GM21447 (cell line): ENCODE data around the gene MAGOHB.
"Not testable (repeated sequence)": the region's sequence is repeated elsewhere in the genome, so short reads cannot be mapped to it uniquely, and the experiment has no call there.

Experiments
- ATAC-seq: cut with Tn5 transposase; IDR thresholded peaks from one replicate; pipeline ENCODE4 v1.9.1; 2021; ENCODE audit not compliant: unreplicated experiment

MAGOHB gene

GRCh38 chr12:10612984-10613348, 443 bp downstream of the MAGOHB start:
- ATAC-seq: peak; percentile 11

DNA sequence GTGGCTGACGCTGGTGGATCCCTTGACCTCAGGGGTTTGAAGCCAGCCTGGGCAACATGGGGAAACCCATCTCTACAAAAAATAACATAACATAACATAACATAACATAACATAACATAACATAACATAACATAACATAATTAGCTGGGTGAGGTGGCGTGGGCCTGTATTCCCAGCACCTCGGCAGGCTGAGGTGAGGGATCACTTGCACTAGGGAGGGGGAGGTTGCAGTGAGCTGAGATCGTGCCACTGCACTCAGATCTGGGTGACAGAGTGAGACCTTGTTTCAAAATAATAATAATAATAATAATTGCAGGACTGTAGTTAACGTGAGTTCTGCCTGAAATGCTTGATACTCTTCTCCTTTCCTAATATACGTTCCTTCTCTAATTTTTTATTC, 1.3 kb downstream of the MAGOHB start:
- no peak for ATAC-seq

GRCh38 chr12:10611258-10611657, 2.2 kb downstream of the MAGOHB start:
- not testable (repeated sequence) for ATAC-seq

DNA sequence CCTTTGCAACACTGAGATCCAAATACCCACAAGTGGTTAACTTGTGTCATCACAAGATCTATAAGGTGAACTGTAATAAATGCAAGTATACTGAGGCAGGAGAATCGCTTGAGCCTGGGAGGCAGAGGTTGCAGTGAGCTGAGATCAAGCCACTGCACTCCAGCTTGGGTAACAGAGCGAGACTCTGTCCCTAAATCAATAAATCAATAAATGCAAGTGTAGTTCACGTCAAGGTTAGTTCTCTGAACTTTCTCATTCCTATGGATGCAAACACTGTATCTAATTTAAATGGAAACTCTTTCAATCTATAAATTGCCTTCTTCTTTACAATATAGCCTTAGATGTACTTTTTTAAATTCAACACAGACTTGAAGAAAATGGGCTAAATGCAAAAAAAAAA, 3.2 kb downstream of the MAGOHB start:
- no peak for ATAC-seq

DNA sequence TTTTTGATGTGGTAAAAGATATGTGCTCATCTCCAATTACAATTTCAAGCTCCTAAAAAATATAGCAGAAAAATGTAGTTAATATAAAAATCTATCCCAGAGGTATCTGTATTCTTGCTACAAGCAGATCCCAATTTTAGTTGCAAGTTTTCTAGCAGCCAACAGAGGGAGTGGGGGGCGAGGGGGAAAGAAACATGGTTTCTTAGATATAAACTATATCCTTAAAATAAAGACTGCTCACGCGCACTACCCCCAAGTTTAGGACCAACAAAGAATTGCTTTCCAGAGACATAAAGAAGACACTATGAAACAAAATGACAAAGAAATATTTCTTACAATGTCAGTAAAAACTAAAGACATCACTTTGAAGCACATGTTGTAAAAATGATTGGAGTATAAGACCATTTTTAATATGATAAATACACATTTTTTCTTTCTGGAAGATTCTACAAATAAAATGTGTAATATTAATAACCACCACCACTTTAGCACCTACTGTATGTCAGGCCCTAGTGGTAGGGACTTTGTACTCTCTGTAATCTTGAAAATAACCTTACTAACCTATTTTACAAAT, 5.4 kb downstream of the MAGOHB start:
- no peak for ATAC-seq

- no peak for ATAC-seq
These were observed 11.5 kb downstream of the MAGOHB start for GRCh38 chr12:10601860-10602259.

DNA sequence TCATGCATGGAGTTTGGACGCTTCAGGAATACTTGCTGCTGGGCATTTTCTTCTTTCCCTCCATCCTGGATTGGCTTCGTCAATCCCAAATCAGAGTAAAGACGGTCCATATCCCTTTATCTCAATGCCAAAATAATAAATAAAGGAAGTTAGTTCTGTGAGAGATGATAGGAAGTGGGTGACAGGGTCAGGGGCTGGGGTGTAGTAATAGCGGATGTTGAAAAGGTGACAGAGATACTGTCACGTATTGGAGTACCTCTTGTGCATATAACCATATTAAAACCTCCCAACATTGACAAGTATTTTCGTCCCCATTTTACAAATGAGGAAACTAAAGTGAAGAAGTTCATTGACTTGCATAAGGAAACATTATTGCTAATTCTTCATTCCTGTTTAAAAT, 12.4 kb downstream of the MAGOHB start:
- ATAC-seq: no peak

- no peak for ATAC-seq
These were observed 17.5 kb downstream of the MAGOHB start for GRCh38 chr12:10595881-10596280.

DNA sequence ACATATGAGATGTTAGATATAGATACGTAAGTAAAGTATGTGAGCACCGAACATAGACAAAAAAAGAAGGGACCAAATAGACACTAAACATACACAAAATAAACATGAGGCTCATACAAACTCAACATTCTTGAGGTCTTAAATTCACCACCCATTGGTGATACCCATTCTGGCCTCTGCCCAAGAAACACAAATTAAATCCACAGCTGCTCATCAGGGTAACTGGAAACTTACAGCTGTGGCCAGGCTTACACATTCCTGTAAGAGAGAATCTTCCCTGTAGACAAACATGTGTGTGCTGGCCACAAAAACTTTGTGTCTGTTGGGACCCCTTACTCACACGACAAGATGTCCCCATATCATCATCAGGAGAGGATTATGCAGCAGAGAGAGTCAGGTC, 22.4 kb downstream of the MAGOHB start:
- ATAC-seq: no peak

GRCh38 chr12:10584415-10584814, 29.0 kb downstream of the MAGOHB start:
- no peak for ATAC-seq

GRCh38 chr12:10582704-10583103, 30.7 kb downstream of the MAGOHB start:
- no peak for ATAC-seq

DNA sequence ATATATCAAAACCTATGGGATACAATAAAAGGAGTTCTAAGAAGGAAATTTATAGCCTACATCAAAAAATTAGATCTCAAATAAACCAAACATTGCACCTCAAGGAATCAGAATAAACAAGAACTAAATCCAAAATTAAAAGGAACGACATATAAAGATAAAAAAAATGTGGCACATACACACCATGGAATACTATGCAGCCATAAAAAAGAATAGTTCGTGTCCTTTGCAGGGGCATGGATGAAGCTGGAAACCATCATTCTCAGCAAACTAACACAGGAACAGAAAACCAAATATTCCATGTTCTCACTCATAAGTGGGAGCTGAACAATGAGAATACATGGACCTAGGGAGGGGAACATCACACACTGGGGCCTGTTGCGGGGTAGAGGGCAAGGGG, 31.3 kb downstream of the MAGOHB start:
- not testable (repeated sequence) for ATAC-seq

GRCh38 chr12:10574307-10574706, 39.1 kb downstream of the MAGOHB start:
- ATAC-seq: no peak

GRCh38 chr12:10572021-10572490, 41.4 kb downstream of the MAGOHB start:
- not testable (repeated sequence) for ATAC-seq

DNA sequence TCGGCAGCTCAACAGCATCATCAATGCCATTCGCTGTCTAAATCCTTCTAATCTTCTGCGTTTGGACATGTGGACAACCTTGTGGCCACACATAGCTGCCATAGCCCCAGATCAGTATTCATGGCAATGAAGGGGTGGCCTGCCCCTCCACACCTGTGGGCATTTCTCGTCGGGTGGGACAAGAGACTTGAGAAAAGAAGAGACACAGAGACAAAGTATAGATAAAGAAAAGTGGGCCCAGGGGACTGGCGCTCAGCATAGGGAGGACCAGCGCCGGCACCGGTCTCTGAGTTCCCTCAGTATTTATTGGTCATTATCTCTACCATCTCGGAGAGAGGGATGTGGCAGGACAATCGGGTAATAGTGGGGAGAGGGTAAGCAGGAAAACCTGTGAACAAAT, 42.3 kb downstream of the MAGOHB start:
- ATAC-seq: no peak

DNA sequence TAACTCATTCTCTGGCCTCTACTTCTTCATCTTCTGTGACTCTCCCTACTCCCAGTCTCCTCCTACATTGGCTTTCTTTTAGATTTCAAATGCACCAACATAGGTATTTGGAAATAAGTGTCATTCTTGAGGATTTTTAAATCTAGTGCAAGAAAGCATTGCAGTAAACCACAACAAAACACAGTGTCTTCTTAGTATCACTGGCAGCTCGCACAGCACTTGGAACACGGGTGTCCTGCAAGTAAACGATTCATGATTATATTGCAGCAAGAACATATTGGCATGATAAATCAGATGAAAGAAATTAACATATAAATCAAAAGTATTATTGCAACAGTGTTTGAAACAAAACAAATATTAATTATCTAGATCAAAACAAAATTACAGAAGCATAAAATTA, 45.6 kb downstream of the MAGOHB start:
- no peak for ATAC-seq

GRCh38 chr12:10563966-10564365, 49.4 kb downstream of the MAGOHB start:
- ATAC-seq: no peak

GRCh38 chr12:10563002-10563401, 50.4 kb downstream of the MAGOHB start:
- no peak for ATAC-seq

GRCh38 chr12:10562306-10562933, 51.0 kb downstream of the MAGOHB start:
- ATAC-seq: no peak

- ATAC-seq: no peak
These were observed 54.2 kb downstream of the MAGOHB start for GRCh38 chr12:10559244-10559643.

GRCh38 chr12:10558789-10559188, 54.6 kb downstream of the MAGOHB start:
- ATAC-seq: no peak

GRCh38 chr12:10558301-10558700, 55.1 kb downstream of the MAGOHB start:
- ATAC-seq: no peak

DNA sequence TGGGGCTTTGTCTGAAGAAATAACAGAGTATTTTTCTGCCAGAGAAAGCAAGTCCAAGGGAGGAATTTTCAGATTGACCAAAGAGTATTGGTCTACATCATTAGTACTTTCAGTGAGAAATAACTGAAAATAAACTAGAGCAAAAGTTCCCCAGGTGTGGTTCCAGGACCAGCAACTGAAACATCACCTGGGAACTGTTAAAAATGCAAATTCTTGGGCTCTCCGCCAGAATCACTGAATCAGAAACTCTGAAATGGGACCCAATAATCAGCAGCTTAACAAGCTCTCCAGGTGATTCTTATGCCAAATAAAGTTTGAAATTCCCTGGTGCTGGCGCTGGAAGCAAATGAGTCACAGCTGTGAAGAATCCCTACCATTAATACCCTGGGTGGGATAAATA, 55.6 kb downstream of the MAGOHB start:
- peak; percentile 70 for ATAC-seq
